Stimulated activated CD8-positive, alpha-beta memory T cell treated with anti-CD3 and anti-CD28 coated beads, Interleukin-15, amount 100 ng/mL, for 24 hours (primary cell): ENCODE data around the gene ADK.
"Not testable (repeated sequence)": the region's sequence is repeated elsewhere in the genome, so short reads cannot be mapped to it uniquely, and the experiment has no call there.

ENCODE experiments used
- DNase-seq: peaks from one replicate; pipeline ENCODE4 v3.0.0-alpha.2; 2020; ENCODE audit warnings: low read depth

ADK gene

DNA sequence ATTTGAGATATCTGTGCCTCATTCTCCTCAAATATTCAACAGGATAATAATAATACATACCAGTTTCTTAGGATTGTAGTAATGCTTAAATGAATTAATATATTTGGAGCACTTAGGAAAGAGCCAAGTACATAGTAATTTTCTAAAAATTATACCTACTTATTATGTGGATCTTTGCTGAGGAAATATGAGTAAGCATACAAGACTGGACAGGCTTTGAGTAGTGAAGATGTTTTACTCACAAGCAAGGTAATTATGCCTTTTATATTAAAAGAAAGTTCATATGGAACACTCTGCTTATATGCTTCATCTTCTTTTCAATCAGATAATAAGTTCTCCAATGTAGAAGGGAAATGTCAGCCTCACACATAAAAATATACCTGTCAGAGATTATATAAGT is 337.9 kb downstream of the ADK start:
- no peak for DNase-seq

DNA sequence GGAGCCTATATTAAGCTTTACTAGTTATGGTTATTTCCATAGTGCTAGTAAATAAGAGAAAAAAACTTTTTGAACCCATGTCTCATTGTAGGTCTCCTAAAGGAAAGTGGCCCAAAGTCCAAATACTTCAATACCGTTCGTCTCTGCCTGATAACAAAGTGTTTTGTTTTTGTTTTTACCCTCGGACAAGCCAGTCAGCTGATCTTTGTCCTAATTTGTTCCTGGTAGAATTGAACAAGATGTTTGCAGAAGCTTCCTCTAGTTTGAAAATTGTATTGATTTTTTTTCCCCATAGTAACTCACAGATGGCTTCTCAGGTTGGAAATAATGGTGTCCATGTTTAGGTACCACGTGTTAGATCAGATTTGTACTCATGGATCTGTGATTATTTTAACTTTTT is 339.5 kb downstream of the ADK start:
- no peak for DNase-seq

DNA sequence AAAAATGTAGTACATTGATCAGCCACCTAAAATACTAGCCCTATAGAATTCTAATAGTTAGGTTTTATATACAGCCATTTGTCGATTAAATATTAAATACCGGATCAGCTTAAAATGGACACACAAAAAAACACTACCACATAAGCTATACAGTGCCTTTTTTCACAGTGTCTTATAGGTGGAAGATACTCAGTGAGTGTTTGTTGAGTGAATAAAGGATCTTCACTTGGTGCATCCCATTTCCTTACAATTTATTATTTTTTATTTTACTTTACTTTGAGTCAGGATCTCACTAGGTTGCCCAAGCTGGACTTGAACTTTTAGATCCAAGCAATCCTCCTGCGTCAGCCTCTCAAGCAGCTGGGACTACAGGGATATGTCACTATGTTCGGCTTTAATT is 340.0 kb downstream of the ADK start:
- DNase-seq: no peak

DNA sequence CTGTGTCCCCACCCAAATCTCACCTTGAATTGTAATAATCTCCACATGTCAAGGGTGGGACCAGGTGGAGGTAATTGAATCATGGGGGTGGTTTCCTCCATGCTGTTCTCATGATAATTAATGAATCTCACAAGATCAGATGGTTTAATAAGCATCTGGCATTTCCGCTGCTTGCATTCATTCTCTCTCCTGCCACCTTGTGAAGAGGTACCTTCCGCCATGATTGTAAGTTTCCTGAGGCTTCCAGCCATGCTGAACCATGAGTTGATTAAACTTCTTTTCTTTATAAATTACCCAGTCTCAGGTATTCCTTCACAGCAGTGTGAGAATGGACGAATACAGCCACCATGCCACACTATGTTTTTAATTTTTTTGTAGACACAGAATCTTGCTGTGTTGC is 345.3 kb downstream of the ADK start:
- not testable (repeated sequence) for DNase-seq

DNA sequence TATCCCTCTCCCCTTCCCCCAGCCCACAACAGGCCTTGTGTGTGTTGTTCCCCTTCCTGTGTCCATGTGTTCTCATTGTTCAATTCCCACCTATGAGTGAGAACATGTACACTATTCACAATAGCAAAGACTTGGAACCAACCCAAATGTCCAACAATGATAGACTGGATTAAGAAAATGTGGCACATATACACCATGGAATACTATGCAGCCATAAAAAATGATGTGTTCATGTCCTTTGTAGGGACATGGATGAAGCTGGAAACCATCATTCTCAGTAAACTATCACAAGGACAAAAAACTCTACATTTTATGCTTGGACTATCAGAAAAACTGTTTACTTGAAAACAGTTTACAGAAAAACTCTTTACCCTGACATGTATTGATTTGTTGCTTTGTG is 347.6 kb downstream of the ADK start:
- not testable (repeated sequence) for DNase-seq

DNA sequence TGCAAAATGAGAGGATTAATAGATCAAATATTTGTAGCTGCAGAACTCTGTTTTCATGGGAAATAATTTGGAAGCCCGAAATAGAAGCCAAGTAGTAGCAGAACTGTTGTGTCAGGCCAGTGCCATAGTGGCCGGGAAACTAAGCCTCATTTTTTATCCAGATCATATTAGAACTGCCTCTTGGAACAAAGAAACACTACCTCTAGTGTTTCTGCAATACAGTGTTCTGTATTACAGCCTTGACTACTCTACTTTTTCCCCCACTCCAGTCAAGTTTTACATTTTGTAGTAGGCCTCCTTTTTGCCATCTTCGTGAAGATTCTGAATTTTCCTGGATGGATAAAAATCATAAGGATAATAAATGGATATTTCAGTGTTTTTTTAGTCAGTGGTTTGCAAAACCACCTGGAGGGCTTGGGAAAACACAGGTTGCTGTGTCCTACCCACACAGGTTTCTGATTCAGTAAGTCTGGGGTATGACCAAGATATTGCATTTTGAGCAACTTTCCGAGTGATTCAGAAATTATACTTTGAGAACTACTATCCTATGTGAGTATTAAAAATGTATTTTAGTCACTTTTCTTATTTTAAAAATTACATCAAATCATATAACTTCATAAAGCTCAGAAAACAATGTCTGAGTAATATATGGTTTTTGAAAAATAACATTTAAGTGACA is 349.1 kb downstream of the ADK start:
- no peak for DNase-seq

DNA sequence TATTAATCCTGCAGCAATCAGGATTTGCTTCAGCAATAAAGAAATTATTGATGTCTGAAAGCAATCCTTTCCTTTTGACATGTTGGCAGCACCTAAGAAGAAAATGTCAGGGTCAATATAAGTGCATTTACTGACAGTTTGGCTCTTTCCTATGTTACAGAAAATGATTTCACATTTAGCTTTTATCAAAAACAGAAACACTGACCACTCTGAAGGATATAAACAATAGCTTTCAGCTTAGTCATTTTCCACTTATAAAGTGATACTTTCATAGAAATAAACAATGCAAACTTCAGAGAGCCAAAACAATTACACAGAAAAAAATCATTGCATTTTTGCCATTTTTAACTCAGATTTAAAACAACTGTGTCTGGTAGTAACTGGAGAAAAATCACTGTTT is 349.8 kb downstream of the ADK start:
- no peak for DNase-seq

DNA sequence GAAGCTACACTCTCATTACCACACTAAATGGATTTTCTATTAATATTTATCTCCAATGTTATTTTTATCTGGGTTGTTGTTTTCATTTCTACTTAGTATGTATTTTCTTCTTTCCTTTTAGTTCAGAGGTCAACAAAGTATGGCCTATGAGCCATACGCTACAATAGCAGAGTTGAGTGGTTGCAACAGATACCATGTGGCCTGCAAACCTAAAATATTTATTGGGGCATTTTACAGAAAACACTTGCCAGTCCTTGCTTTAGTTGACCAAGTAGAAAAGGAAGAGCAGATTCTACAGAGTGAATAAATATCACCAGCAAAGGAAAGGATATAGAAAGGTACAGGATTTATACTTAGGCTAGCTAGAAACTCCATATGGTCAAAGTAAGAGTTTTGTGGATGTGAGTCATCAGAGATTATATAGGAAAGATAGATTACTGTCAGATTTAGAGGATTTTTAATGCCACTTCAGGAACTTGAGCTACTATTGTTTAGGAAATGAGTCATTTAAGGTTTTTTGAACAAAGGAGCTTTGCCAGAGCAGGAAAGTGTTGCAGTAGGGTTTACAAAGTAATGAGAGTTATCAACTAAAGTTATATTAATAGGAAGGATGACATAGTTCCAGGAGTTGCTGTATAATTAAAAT is 352.1 kb downstream of the ADK start:
- no peak for DNase-seq

DNA sequence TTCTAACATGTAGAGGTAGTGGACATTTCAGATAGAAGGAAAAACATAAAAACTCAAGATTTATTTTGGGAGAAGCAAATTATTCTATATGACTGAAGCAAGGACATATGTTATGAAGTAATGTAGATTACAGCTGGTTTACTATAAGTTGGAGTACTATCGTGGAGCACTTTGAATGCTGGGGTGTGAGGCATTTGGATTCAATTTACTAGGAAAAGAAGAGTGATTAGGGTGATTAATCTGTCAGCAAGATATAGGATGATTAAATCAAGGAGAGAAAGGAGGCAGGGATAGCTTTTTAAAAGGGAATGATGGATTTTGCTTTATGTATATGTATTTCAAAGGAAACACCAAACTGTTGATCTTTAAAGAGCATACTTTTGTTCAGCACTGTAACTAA is 356.9 kb downstream of the ADK start:
- no peak for DNase-seq

DNA sequence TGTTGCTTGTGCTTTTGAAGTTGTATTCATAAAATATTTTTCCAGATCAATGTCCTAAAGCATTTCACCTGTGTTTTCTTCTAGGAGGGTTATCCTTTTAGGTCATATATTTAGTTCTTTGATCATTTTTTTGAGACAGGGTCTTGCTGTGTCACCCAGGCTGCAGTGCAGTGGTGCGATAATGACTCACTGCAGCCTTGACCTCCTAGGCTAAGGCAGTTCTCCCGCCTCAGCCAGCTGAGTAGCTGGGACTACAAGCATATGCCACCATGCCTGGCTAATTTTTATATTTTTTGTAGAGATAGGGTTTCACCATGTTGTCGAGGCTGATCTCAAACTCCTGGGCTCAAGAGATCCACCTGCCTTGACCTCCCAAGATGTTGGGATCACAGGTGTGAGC is 359.6 kb downstream of the ADK start:
- no peak for DNase-seq

DNA sequence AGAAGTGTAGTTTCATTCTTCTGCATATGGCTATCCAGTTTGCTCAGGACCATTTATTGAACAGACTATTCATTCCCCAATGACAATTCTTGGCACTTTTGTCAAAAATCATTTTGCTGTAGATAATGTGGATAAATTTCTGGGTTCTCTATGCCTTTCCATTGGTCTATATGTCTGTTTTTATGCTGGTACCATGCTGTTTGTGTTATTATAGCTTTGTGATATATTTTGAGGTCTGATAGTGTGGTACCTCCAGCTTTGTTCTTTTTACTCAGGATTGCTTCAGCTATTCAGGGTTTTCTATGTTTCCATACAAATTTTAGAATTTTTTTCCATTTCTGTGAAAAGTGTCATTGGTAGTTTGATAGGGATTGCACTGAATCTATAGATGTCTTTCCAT is 360.0 kb downstream of the ADK start:
- DNase-seq: no peak

DNA sequence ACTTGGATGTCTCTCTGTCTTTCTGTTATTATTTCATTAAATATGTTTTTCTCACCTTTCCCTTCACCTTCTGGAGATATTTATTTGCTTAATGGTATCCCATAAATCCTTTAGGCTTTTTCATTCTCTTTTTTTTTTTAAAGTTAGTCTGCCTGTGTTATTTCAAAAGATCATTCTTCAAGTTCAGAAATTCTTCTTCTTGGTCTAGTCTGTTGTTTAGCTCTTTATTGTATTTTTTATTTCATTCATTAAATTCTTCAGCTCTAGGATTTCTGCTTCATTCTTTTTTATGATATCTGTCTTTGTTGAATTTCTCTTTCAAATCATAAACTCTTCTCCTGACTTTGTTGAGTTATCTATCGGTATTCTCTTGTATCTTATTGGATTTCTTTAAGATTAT is 363.3 kb downstream of the ADK start:
- no peak for DNase-seq

DNA sequence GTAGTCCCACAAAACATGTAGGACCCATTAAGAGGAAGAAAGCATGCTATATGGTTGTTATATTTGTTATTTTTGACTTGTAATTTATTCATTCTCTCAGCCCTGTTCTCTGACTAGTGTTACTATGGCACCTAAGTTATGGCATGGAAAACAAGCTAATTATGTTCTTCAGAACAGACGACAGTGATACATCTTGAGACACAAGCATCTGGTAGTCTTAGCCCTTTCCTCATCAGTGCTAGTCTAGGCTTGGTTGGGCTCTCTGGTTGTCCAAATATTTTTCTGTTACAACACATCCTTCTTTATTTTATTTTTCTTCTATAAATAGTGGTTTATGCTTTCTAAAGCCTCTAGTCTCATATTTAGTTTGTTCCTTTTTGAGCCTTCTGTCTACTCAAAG is 367.0 kb downstream of the ADK start:
- no peak for DNase-seq

DNA sequence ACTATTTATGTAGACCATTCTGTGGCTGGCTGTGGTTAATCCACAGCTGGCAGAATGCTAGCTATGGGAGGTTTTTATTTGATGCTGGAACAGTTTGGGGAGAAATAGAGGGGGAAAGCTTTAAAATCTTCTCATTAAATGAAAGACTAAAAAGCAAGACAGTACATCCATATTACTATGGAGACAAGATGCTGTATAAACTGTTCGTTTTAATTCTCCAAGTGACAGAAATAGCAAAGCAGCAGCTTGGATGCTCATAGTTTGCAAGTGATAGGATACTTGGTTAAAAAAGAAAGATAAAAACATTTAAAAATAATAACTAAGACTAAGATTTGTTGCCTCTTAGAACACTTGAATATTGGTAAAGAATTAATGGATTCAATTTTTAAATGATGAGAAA is 370.5 kb downstream of the ADK start:
- no peak for DNase-seq

DNA sequence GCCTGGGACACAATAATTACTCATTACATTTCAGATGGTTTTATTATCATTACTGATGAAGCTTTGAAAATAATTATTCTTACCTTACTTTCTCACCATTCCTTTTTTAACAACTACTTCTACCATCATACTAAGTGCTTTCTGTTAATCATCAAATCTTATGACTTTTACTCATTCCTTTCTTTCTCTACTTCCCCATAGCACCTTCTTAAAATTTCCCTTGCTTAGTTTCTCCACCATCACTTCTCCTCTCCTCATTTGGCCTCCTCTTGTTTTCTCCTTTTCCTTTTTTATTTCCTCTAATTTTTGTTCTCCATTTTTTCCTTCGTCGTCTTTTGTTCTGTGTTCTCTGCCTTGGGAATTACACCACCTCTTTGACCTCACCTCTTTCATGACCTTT is 372.2 kb downstream of the ADK start:
- no peak for DNase-seq

DNA sequence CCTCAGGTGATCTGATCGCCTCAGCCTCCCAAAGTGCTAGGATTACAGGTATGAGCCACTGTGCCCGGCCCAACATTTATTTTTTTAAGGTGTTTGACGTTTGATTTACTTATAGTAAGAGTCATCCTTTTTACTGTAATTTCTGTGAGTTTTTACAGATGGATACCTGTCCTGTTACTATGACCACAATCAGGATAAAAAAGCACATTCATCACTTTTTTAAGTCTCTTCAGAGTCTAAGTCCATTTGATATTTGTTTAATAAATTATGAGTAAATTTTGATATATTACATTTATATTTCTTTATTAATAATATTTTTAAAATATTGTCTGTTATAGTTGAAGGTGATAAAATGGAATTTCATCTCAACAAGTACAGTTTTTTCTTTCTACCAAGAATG is 374.9 kb downstream of the ADK start:
- DNase-seq: no peak

DNA sequence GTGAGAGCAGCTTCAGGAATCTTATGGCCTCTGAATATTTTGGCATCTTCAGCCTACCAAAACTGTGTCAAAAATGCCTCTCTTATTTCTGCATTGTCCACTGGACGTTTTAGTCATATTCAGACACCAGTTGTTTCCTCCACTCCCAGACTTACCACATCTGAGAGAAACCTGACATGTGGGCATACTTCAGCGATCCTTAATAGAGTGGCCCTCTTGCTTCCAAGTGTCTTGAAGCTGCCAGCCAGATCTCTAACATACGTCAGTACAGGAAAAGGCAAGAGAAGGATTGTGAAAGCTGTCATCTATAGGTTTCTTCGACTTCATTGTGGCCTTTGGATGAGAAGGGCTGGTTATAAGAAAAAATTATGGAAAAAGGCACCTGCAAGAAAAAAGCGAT is 376.6 kb downstream of the ADK start:
- not testable (repeated sequence) for DNase-seq

DNA sequence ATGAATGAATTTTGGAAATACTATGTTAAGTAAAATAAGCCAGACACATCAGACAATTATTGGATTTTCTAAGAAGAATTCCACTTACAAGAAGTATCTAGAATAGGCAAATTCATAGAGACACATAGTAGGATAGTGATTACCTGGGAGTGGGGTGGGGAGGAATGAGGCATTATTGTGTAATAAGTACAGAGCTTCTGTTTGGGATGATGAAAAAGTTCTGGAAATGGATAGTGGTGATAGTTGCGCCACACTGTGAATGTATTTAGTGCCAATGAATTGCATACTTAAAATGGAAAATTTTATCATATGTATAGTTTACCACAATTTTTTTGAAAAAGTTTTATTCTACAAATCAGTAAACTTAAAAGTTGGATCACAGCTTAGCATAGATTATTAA is 378.2 kb downstream of the ADK start:
- no peak for DNase-seq

DNA sequence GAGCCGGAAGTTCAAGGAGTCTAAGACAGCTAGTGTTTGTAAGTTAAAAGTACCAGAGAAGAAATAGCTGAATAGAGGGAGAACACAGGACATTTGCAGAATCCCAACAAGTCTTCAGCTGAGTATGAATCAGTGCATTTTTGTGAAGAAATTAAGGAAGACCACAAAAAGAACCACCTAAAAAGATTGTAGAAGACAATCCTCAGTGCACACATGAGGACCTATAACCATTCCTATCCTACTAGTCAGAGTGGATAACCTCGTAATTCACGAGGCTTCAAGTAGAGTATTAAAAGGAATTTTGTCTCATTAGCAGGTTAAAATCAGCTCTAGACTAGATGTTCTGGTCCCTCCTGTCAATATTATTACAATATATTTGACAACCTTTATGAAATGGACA is 380.0 kb downstream of the ADK start:
- no peak for DNase-seq

DNA sequence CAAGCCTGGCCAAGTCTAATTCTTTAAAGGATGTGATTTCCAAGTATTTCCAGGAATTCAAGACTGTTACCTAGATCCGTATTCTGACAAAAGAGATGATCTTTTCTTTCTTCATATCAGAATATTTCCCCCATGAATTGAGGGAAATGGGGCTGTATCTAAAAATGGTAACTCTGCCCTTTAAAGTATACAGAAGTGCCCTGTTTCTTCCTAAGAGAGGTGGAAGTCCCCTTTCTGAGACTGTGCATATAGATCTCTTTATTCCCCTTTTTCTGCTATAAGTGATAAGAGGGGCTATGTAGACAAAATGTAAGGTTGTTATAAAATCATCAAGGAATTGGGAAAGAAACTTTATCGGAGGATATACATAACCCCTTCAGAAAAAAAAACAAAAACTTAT is 388.3 kb downstream of the ADK start:
- DNase-seq: no peak

DNA sequence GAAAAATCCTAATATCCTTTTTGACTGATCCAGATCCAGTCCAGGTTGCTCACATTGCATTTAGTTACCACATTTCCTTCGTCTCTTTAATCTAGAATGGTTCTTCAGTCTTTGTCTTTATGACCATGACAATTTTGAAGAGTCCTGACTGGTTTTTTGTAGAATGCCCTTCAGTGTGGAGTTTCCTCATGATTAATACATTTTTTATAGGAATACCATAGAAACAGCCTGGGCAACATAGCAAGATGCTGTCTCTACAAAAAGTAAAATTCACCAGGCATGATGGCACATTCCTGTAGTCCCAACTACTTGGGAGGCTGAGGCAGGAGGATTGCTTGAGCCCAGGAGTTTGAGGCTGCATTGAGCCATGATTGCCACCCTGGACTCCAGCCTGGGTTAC is 390.4 kb downstream of the ADK start:
- no peak for DNase-seq

DNA sequence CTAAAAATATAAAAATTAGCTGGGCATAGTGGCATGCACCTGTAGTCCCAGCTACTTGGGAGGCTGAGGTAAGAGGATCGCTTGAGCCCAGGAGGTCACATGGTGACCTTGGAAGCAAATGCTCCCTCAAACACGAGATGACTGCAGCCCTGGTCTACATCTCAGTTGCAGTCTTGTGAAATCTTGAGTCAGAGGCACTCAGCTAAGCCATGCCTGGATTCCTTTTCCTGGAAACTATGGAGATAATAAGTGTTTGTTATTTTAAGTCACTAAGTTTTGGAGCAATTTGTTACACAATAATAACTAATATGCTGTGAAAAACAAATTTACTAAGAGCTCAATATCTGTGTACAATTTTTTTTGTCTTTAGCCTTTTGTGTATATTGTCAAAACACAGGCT is 391.1 kb downstream of the ADK start:
- DNase-seq: no peak

DNA sequence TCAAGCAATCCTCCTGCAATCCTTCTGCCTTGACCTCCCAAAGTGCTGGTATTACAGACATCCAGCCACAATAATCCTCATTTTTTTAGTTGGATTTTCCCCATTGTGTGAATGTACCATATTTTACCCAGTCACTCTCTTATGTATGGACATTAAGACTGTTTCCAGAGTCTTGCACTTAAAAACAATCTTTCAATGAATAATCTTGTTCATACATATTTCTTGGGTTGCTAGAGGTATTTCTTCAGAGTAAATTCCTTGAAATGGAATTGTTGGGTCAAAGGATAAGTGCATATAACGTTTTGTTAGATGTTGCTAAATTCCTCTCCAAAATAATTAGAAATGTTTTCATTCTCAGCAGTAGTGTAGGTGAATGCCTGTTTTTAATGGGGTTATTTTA is 392.3 kb downstream of the ADK start:
- DNase-seq: no peak

DNA sequence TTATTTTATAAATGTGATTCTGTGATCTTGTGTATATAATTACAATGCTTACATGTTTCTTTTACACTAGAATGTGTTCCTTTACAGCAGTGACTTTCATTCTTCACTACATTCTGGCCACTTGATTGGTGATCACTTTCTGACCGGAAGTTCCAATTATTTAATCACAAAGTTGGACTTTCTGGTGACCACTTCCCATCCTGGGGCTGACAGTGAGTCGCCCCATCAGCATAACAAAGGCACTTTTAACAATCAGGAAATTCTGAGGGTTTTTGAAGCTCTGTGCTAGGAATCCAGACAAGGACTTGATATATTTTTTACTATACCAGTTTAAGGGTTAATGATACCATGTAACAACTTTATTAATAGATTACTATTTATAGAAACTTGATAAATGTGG is 393.1 kb downstream of the ADK start:
- DNase-seq: no peak
